WTC11 (cell line): ENCODE data around the gene KRTAP4-7.

Experiments
- ATF1 ChIP-seq: sonication (generic); formaldehyde crosslinking; IDR thresholded peaks from 2 replicates; pipeline ENCODE4 v1.8.1; 2023; ENCODE audit warnings: mild to moderate bottlenecking, moderate library complexity, missing genetic modification reagents
- ATF3 ChIP-seq: sonication (generic); formaldehyde crosslinking; conservative IDR thresholded peaks from 2 replicates; pipeline ENCODE4 v1.8.1; 2022; ENCODE audit warnings: mild to moderate bottlenecking, missing genetic modification reagents
- CTCF ChIP-seq: fragments of 200-600 bp; IDR thresholded peaks from 2 replicates; pipeline ENCODE4 v1.8.0; 2022; ENCODE audit warnings: antibody characterized with exemption
- IRF2 ChIP-seq: sonication (generic); formaldehyde crosslinking; IDR thresholded peaks from 2 replicates; pipeline ENCODE4 v1.8.0; 2022; ENCODE audit warnings: low read depth, missing genetic modification reagents, borderline replicate concordance
- JUN ChIP-seq: sonication (generic); formaldehyde crosslinking; IDR thresholded peaks from 2 replicates; pipeline ENCODE4 v1.8.0; 2023; ENCODE audit warnings: mild to moderate bottlenecking, missing genetic modification reagents
- MAX ChIP-seq: sonication (generic); formaldehyde crosslinking; IDR thresholded peaks from 2 replicates; pipeline ENCODE4 v1.8.0; 2022; ENCODE audit warnings: mild to moderate bottlenecking, missing genetic modification reagents
- NFATC4 ChIP-seq: fragments of 250-450 bp; sonication (Bioruptor Pico); IDR thresholded peaks from 2 replicates; pipeline ENCODE4 v1.9.0; 2021; ENCODE audit warnings: mild to moderate bottlenecking
- NFYB ChIP-seq: sonication (generic); formaldehyde crosslinking; conservative IDR thresholded peaks from 2 replicates; pipeline ENCODE4 v1.8.0; 2022; ENCODE audit warnings: low read depth, missing genetic modification reagents
- ZNF121 ChIP-seq: sonication (generic); formaldehyde crosslinking; IDR thresholded peaks from 2 replicates; pipeline ENCODE4 v1.8.0; 2023; ENCODE audit warnings: missing genetic modification reagents
- TF ChIP-seq, protein P1 (sequence below): sonication (generic); formaldehyde crosslinking; IDR thresholded peaks from 2 replicates; pipeline ENCODE4 v1.8.1; 2022; ENCODE audit warnings: mild to moderate bottlenecking, moderate library complexity, missing genetic modification reagents

- TF ChIP-seq NFATC4 (CRISPR knock-in tag) = no peak
- TF ChIP-seq CTCF = no peak
- TF ChIP-seq ATF3 = no peak
- TF ChIP-seq, protein P1, sequence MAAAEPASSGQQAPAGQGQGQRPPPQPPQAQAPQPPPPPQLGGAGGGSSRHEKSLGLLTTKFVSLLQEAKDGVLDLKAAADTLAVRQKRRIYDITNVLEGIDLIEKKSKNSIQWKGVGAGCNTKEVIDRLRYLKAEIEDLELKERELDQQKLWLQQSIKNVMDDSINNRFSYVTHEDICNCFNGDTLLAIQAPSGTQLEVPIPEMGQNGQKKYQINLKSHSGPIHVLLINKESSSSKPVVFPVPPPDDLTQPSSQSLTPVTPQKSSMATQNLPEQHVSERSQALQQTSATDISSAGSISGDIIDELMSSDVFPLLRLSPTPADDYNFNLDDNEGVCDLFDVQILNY (CRISPR knock-in tag) = no peak
- TF ChIP-seq IRF2 = no peak
- no peak for TF ChIP-seq ATF1 (CRISPR knock-in tag)
- no peak for TF ChIP-seq MAX
- TF ChIP-seq ZNF121 (CRISPR knock-in tag) = no peak
- no peak for TF ChIP-seq JUN (CRISPR knock-in tag)
- no peak for TF ChIP-seq NFYB
Measured at GRCh38 chr17:41098042-41098441, 14.1 kb downstream of the KRTAP4-7 start, which contains the start of gene KRTAP4-8.
